Breast epithelium (tissue), 3 donors: ENCODE data around the gene TBX2.

Source experiments
- POLR2A ChIP-seq: fragments of 450-650 bp; IDR thresholded peaks from one replicate; pipeline ENCODE4 v1.6.1; 2016; ENCODE audit warnings: antibody characterized with exemption, mild to moderate bottlenecking, moderate library complexity
- POLR2AphosphoS5 ChIP-seq, 3 donors: sonication (generic); formaldehyde crosslinking; IDR thresholded peaks; one replicate each; pipeline ENCODE4 v1.6.1; 2017; ENCODE audit warnings: antibody characterized with exemption in 3 of 3
- TF ChIP-seq, protein P1 (sequence below), 3 donors: fragments of 450-650 bp; IDR thresholded peaks; one replicate each; pipeline ENCODE4 v1.5.1; 2016 to 2017; ENCODE audit warnings: antibody characterized with exemption in 3 of 3, mild to moderate bottlenecking in 3 of 3, moderate library complexity in 3 of 3

DNA sequence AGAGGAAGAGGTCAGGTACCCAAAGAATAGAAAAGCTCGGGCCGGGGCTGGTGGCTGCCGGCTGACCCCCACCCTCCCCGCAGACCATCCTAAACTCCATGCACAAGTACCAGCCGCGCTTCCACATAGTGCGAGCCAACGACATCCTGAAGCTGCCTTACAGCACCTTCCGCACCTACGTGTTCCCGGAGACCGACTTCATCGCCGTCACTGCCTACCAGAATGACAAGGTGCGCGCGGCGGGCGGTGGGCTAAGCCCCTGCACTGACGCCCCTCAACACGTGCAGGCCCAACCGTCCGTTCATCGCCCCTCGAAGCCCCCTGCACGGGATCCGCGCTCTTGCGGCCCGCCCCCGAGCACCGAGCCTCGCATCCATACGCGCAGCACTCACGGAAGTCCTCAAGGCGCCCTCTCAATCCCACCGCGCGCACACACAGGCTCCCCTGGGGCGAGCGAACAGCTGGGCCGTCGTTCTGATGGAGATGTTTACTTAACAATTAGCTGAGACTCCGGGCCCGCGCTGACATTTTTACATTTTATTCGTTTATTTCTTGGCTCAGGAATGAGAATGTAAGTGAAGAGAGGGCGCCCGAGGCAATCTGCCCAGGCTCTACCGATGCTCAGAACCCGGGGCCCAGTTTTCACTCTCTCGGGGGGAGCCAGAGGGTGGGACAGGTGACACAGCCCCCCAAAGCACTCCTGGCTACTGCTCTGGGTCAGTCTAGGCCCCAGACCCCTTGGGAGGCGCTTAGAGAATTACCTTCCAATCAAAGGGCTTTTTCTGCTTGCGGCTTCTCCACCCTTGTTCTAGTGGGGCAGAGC lies 3.5 kb downstream of the TBX2 start:
- TF ChIP-seq, protein P1, sequence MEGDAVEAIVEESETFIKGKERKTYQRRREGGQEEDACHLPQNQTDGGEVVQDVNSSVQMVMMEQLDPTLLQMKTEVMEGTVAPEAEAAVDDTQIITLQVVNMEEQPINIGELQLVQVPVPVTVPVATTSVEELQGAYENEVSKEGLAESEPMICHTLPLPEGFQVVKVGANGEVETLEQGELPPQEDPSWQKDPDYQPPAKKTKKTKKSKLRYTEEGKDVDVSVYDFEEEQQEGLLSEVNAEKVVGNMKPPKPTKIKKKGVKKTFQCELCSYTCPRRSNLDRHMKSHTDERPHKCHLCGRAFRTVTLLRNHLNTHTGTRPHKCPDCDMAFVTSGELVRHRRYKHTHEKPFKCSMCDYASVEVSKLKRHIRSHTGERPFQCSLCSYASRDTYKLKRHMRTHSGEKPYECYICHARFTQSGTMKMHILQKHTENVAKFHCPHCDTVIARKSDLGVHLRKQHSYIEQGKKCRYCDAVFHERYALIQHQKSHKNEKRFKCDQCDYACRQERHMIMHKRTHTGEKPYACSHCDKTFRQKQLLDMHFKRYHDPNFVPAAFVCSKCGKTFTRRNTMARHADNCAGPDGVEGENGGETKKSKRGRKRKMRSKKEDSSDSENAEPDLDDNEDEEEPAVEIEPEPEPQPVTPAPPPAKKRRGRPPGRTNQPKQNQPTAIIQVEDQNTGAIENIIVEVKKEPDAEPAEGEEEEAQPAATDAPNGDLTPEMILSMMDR (IDR thresholded peaks at IDR 0.05), result no peak
- TF ChIP-seq POLR2A, result no peak
- TF ChIP-seq POLR2AphosphoS5 (IDR thresholded peaks at IDR 0.05), result no peak
